ENCODE results near the gene ARHGEF11. TPM values are rescaled to one million over a fixed set of nuclear protein-coding genes. Genes with fewer than 3 reads are reported as not detected.

Gene ARHGEF11
- polyA plus RNA-seq, 4 donors, result 13.2 to 31.5 (median 18.0) TPM

- no peak for DNase-seq
- Histone ChIP-seq H3K4me1 (ENCODE audit: control insufficient read depth in 3 of 3, insufficient read depth in 2 of 3, low read depth in 1 of 3, low read length in 2 of 3) (peaks cover 0 to 12% (median 0%) of the 10 kb centered on the region in 3 donors), H3K4me3 (ENCODE audit: low read depth in 1 of 3, low read length in 3 of 3) (no peak overlapping the region), H3K27me3 (ENCODE audit: control insufficient read depth in 3 of 3, insufficient read depth in 3 of 3, low read length in 3 of 3) (peaks cover 0 to 70% (median 0%) of the 10 kb centered on the region in 3 donors), H3K36me3 (ENCODE audit: control insufficient read depth in 3 of 3, insufficient read depth in 2 of 3, low read depth in 1 of 3, low read length in 3 of 3) (peaks cover 0 to 2% (median 0%) of the 10 kb centered on the region in 3 donors), H3K27ac (ENCODE audit: low read depth in 1 of 3, low read length in 2 of 3) (peak overlapping the region in 1 of 3 donors; percentile 18), H3K9me3 (ENCODE audit: control insufficient read depth in 2 of 2, insufficient read depth in 1 of 2, low read depth in 1 of 2, low read length in 1 of 2) (no peaks in the 10 kb centered on the region)
- WGBS, 3 donors, result 61 to 70% (median 64%) methylated on average over 15 of the region's 15 CpGs
- FAIRE-seq, result no peak
Measured at GRCh38 chr1:156903328-156904091, 142.0 kb downstream of the ARHGEF11 start.

GRCh38 chr1:156901966-156902915 lies 143.3 kb downstream of the ARHGEF11 start:
- H3K36me3 ChIP-seq (ENCODE audit: control insufficient read depth in 3 of 3, insufficient read depth in 2 of 3, low read depth in 1 of 3, low read length in 3 of 3), result peaks cover 0 to 2% (median 0%) of the 10 kb centered on the region in 3 donors
- WGBS, 3 donors, result 70% methylated on average over 20 to 23 of the region's 23 CpGs
- H3K4me3 ChIP-seq (ENCODE audit: low read depth in 1 of 3, low read length in 3 of 3), result no peak overlapping the region
- DNase-seq (no peak), FAIRE-seq (no peak)
- H3K9me3 ChIP-seq (ENCODE audit: control insufficient read depth in 2 of 2, insufficient read depth in 1 of 2, low read depth in 1 of 2, low read length in 1 of 2), result no peaks in the 10 kb centered on the region
- peaks cover 0 to 6% (median 0%) of the 10 kb centered on the region in 3 donors for H3K4me1 ChIP-seq (ENCODE audit: control insufficient read depth in 3 of 3, insufficient read depth in 2 of 3, low read depth in 1 of 3, low read length in 2 of 3)
- H3K27me3 ChIP-seq (ENCODE audit: control insufficient read depth in 3 of 3, insufficient read depth in 3 of 3, low read length in 3 of 3), result peaks cover 0 to 64% (median 0%) of the 10 kb centered on the region in 3 donors
- H3K27ac ChIP-seq (ENCODE audit: low read depth in 1 of 3, low read length in 2 of 3), result no peak overlapping the region

GRCh38 chr1:156901590-156901900 lies 144.0 kb downstream of the ARHGEF11 start:
- peaks cover 0 to 4% (median 0%) of the 10 kb centered on the region in 3 donors for H3K36me3 ChIP-seq (ENCODE audit: control insufficient read depth in 3 of 3, insufficient read depth in 2 of 3, low read depth in 1 of 3, low read length in 3 of 3)
- no peak overlapping the region for H3K4me3 ChIP-seq (ENCODE audit: low read depth in 1 of 3, low read length in 3 of 3)
- DNase-seq (no peak), FAIRE-seq (no peak)
- peaks cover 0 to 63% (median 0%) of the 10 kb centered on the region in 3 donors for H3K27me3 ChIP-seq (ENCODE audit: control insufficient read depth in 3 of 3, insufficient read depth in 3 of 3, low read length in 3 of 3)
- peaks cover 0 to 2% of the 10 kb centered on the region in 2 donors for H3K9me3 ChIP-seq (ENCODE audit: control insufficient read depth in 2 of 2, insufficient read depth in 1 of 2, low read depth in 1 of 2, low read length in 1 of 2)
- 79 to 90% (median 90%) methylated on average over 4 of the region's 4 CpGs for WGBS, 3 donors
- peaks cover 0 to 6% (median 0%) of the 10 kb centered on the region in 3 donors for H3K4me1 ChIP-seq (ENCODE audit: control insufficient read depth in 3 of 3, insufficient read depth in 2 of 3, low read depth in 1 of 3, low read length in 2 of 3)
- no peak overlapping the region for H3K27ac ChIP-seq (ENCODE audit: low read depth in 1 of 3, low read length in 2 of 3)

- Histone ChIP-seq H3K4me1 (ENCODE audit: control insufficient read depth in 3 of 3, insufficient read depth in 2 of 3, low read depth in 1 of 3, low read length in 2 of 3) (peaks cover 0 to 6% (median 0%) of the 10 kb centered on the region in 3 donors), H3K9me3 (ENCODE audit: control insufficient read depth in 2 of 2, insufficient read depth in 1 of 2, low read depth in 1 of 2, low read length in 1 of 2) (peaks cover 0 to 2% of the 10 kb centered on the region in 2 donors), H3K4me3 (ENCODE audit: low read depth in 1 of 3, low read length in 3 of 3) (no peak overlapping the region), H3K27me3 (ENCODE audit: control insufficient read depth in 3 of 3, insufficient read depth in 3 of 3, low read length in 3 of 3) (peaks cover 0 to 61% (median 0%) of the 10 kb centered on the region in 3 donors), H3K27ac (ENCODE audit: low read depth in 1 of 3, low read length in 2 of 3) (no peak overlapping the region), H3K36me3 (ENCODE audit: control insufficient read depth in 3 of 3, insufficient read depth in 2 of 3, low read depth in 1 of 3, low read length in 3 of 3) (peaks cover 0 to 4% (median 0%) of the 10 kb centered on the region in 3 donors)
- WGBS, 3 donors, result 38 to 61% (median 49%) methylated on average over 6 of the region's 6 CpGs
- DNase-seq (no peak), FAIRE-seq (no peak)
Measured at GRCh38 chr1:156900896-156901589, 144.5 kb downstream of the ARHGEF11 start.

- Histone ChIP-seq H3K27me3 (ENCODE audit: control insufficient read depth in 3 of 3, insufficient read depth in 3 of 3, low read length in 3 of 3) (peaks cover 0 to 62% (median 0%) of the 10 kb centered on the region in 3 donors), H3K27ac (ENCODE audit: low read depth in 1 of 3, low read length in 2 of 3) (no peak overlapping the region), H3K4me1 (ENCODE audit: control insufficient read depth in 3 of 3, insufficient read depth in 2 of 3, low read depth in 1 of 3, low read length in 2 of 3) (peaks cover 0 to 8% (median 0%) of the 10 kb centered on the region in 3 donors), H3K9me3 (ENCODE audit: control insufficient read depth in 2 of 2, insufficient read depth in 1 of 2, low read depth in 1 of 2, low read length in 1 of 2) (peaks cover 0 to 2% of the 10 kb centered on the region in 2 donors), H3K36me3 (ENCODE audit: control insufficient read depth in 3 of 3, insufficient read depth in 2 of 3, low read depth in 1 of 3, low read length in 3 of 3) (peaks cover 0 to 4% (median 0%) of the 10 kb centered on the region in 3 donors), H3K4me3 (ENCODE audit: low read depth in 1 of 3, low read length in 3 of 3) (no peak overlapping the region)
- DNase-seq, result no peak
- WGBS, 3 donors, result 58 to 64% (median 62%) methylated on average over 12 of the region's 12 CpGs
- no peak for FAIRE-seq
Measured at GRCh38 chr1:156899956-156900718, 145.4 kb downstream of the ARHGEF11 start.

- Histone ChIP-seq H3K36me3 (ENCODE audit: control insufficient read depth in 3 of 3, insufficient read depth in 2 of 3, low read depth in 1 of 3, low read length in 3 of 3) (peaks cover 0 to 4% (median 0%) of the 10 kb centered on the region in 3 donors), H3K4me1 (ENCODE audit: control insufficient read depth in 3 of 3, insufficient read depth in 2 of 3, low read depth in 1 of 3, low read length in 2 of 3) (peaks cover 0 to 9% (median 0%) of the 10 kb centered on the region in 3 donors), H3K27me3 (ENCODE audit: control insufficient read depth in 3 of 3, insufficient read depth in 3 of 3, low read length in 3 of 3) (peaks cover 0 to 65% (median 0%) of the 10 kb centered on the region in 3 donors), H3K9me3 (ENCODE audit: control insufficient read depth in 2 of 2, insufficient read depth in 1 of 2, low read depth in 1 of 2, low read length in 1 of 2) (peaks cover 0 to 2% of the 10 kb centered on the region in 2 donors), H3K27ac (ENCODE audit: low read depth in 1 of 3, low read length in 2 of 3) (peak overlapping the region in 1 of 3 donors; percentile 22), H3K4me3 (ENCODE audit: low read depth in 1 of 3, low read length in 3 of 3) (no peak overlapping the region)
- WGBS, 3 donors, result 73 to 82% (median 77%) methylated on average over 12 of the region's 12 CpGs
- DNase-seq (no peak), FAIRE-seq (no peak)
Measured at GRCh38 chr1:156898971-156899664, 146.4 kb downstream of the ARHGEF11 start.

- Histone ChIP-seq H3K27me3 (ENCODE audit: control insufficient read depth in 3 of 3, insufficient read depth in 3 of 3, low read length in 3 of 3) (peaks cover 2 to 67% (median 3%) of the 10 kb centered on the region in 3 donors), H3K4me1 (ENCODE audit: control insufficient read depth in 3 of 3, insufficient read depth in 2 of 3, low read depth in 1 of 3, low read length in 2 of 3) (peaks cover 0 to 12% (median 0%) of the 10 kb centered on the region in 3 donors), H3K36me3 (ENCODE audit: control insufficient read depth in 3 of 3, insufficient read depth in 2 of 3, low read depth in 1 of 3, low read length in 3 of 3) (peaks cover 0 to 4% (median 0%) of the 10 kb centered on the region in 3 donors), H3K27ac (ENCODE audit: low read depth in 1 of 3, low read length in 2 of 3) (peak overlapping the region in 2 of 3 donors; percentile 55 to 61), H3K9me3 (ENCODE audit: control insufficient read depth in 2 of 2, insufficient read depth in 1 of 2, low read depth in 1 of 2, low read length in 1 of 2) (peaks cover 0 to 2% of the 10 kb centered on the region in 2 donors), H3K4me3 (ENCODE audit: low read depth in 1 of 3, low read length in 3 of 3) (no peak overlapping the region)
- WGBS, 3 donors, result 22 to 43% (median 27%) methylated on average over 8 to 13 of the region's 13 CpGs
- no peak for DNase-seq
- FAIRE-seq, result no peak
Measured at GRCh38 chr1:156898161-156898566, 147.4 kb downstream of the ARHGEF11 start.

Data from small intestine (tissue), 7 donors.